IMR-90 (cell line): ENCODE results near the gene TBC1D10A. TPM values are rescaled to one million over a fixed set of nuclear protein-coding genes. Genes with fewer than 3 reads are reported as not detected.

Source experiments
- ATAC-seq: fragments of 200-7000 bp; cut with Tn5 transposase; 2 replicates; pipeline ENCODE4 v1.9.1; 2020; ENCODE audit warnings: low read depth, mild to moderate bottlenecking, moderate library complexity
- BruUV-seq: library from RNA; stranded (reverse); fragments of 400-500 nt; replicated peaks from 2 replicates; lab custom pipeline; 2021; lab: Mats Ljungman, UMichigan
- CTCF ChIA-PET: fragments of 300-600 bp; formaldehyde crosslinking; extraction: SDS; loops from one replicate; lab custom pipeline; 2021; ENCODE audit warnings: antibody characterized with exemption; lab: Yijun Ruan, JAX
- POLR2A ChIA-PET: fragments of 300-600 bp; sonication (Branson Sonifier 250); formaldehyde crosslinking; loops from one replicate; lab custom pipeline; 2022; ENCODE audit warnings: antibody characterized with exemption; ENCODE audit not compliant: unreplicated experiment; lab: Charles Lee
- DNase-seq: peaks from one replicate; pipeline ENCODE4 v3.0.0; 2013
- H2AFZ ChIP-seq: replicated peaks from 2 replicates; pipeline ENCODE3; 2013; ENCODE audit warnings: low read length, mild to moderate bottlenecking; ENCODE audit not compliant: poor library complexity
- H2AK5ac ChIP-seq: 2 replicates; pipeline ENCODE4 v1.6.1; 2013; ENCODE audit warnings: low read depth, low read length, inconsistent platforms
- H2AK9ac ChIP-seq: replicated peaks from 2 replicates; pipeline ENCODE3; 2013; ENCODE audit warnings: mild to moderate bottlenecking, low read depth, low read length, moderate library complexity; ENCODE audit not compliant: poor library complexity
- H2BK120ac ChIP-seq: 2 replicates; pipeline ENCODE4 v1.6.1; 2013; ENCODE audit warnings: low read depth, low read length, inconsistent platforms
- H2BK15ac ChIP-seq: 3 replicates; pipeline ENCODE4 v1.6.1; 2013; ENCODE audit warnings: low read depth, low read length, inconsistent platforms
- H2BK20ac ChIP-seq: 2 replicates; pipeline ENCODE4 v1.6.1; 2013; ENCODE audit warnings: low read depth, mild to moderate bottlenecking, inconsistent platforms, low read length, moderate library complexity
- H2BK5ac ChIP-seq: 2 replicates; pipeline ENCODE4 v1.6.1; 2013; ENCODE audit warnings: mild to moderate bottlenecking, low read depth, low read length, inconsistent platforms; ENCODE audit not compliant: poor library complexity, severe bottlenecking
- H3K14ac ChIP-seq: replicated peaks from 2 replicates; pipeline ENCODE4 v1.6.1; 2013; ENCODE audit warnings: low read depth, low read length, inconsistent platforms
- H3K18ac ChIP-seq: 2 replicates; pipeline ENCODE4 v1.6.1; 2013; ENCODE audit warnings: low read depth, low read length, control low read depth
- H3K23ac ChIP-seq: 2 replicates; pipeline ENCODE4 v1.6.1; 2013; ENCODE audit warnings: low read depth, low read length, inconsistent platforms
- H3K27ac ChIP-seq: 2 replicates; pipeline ENCODE4 v1.5.1; 2013; ENCODE audit warnings: mild to moderate bottlenecking, control low read depth, low read length; ENCODE audit not compliant: insufficient read depth
- H3K27me3 ChIP-seq: 2 replicates; pipeline ENCODE4 v1.6.1; 2013; ENCODE audit warnings: low read length; ENCODE audit not compliant: control insufficient read depth, insufficient read depth
- H3K36me3 ChIP-seq: 2 replicates; pipeline ENCODE4 v1.6.1; 2013; ENCODE audit warnings: low read length, mixed read lengths; ENCODE audit not compliant: control insufficient read depth, insufficient read depth
- H3K4ac ChIP-seq: 2 replicates; pipeline ENCODE4 v1.6.1; 2013; ENCODE audit warnings: low read depth, low read length, inconsistent platforms
- H3K4me1 ChIP-seq: 2 replicates; pipeline ENCODE4 v1.6.1; 2013; ENCODE audit warnings: low read length, mixed read lengths; ENCODE audit not compliant: control insufficient read depth, insufficient read depth
- H3K4me2 ChIP-seq: 2 replicates; pipeline ENCODE4 v1.6.1; 2013; ENCODE audit warnings: low read depth, mild to moderate bottlenecking, control low read depth, low read length, moderate library complexity
- H3K4me3 ChIP-seq: 2 replicates; pipeline ENCODE4 v1.5.1; 2013; ENCODE audit warnings: low read depth, mild to moderate bottlenecking, control low read depth, low read length, moderate library complexity; ENCODE audit not compliant: insufficient read depth
- H3K56ac ChIP-seq: 2 replicates; pipeline ENCODE4 v1.6.1; 2013; ENCODE audit warnings: low read length, inconsistent platforms; ENCODE audit not compliant: insufficient read depth; ENCODE audit errors: extremely low read depth
- H3K79me1 ChIP-seq, 2 experiments: 2 replicates each; pipeline ENCODE4 v1.6.1; 2013; ENCODE audit warnings: low read length in 2 of 2, inconsistent platforms in 1 of 2, low read depth in 1 of 2
- H3K9ac ChIP-seq: 2 replicates; pipeline ENCODE4 v1.6.1; 2013; ENCODE audit warnings: low read depth, low read length, control low read depth
- H3K9me1 ChIP-seq: 2 replicates; pipeline ENCODE4 v1.6.1; 2013; ENCODE audit warnings: low read length, inconsistent platforms; ENCODE audit not compliant: insufficient read depth
- H3K9me3 ChIP-seq: 2 replicates; pipeline ENCODE4 v1.6.1; 2013; ENCODE audit warnings: low read length; ENCODE audit not compliant: control insufficient read depth, insufficient read depth
- H4K20me1 ChIP-seq: 2 replicates; pipeline ENCODE4 v1.6.1; 2013; ENCODE audit warnings: low read length, inconsistent platforms; ENCODE audit not compliant: insufficient read depth
- H4K5ac ChIP-seq: 2 replicates; pipeline ENCODE4 v1.6.1; 2013; ENCODE audit warnings: mild to moderate bottlenecking, low read depth, low read length, control low read depth
- H4K8ac ChIP-seq, 2 experiments: 2 replicates each; pipeline ENCODE4 v1.6.1; 2013; ENCODE audit warnings: low read depth in 2 of 2, low read length in 2 of 2, control low read depth in 1 of 2, inconsistent platforms in 1 of 2
- H4K91ac ChIP-seq: 2 replicates; pipeline ENCODE4 v1.6.1; 2013; ENCODE audit warnings: low read depth, low read length, inconsistent platforms; ENCODE audit not compliant: insufficient read depth
- CEBPB ChIP-seq: IDR thresholded peaks from 2 replicates; pipeline ENCODE4 v1.6.1; 2012; ENCODE audit warnings: low read depth, low read length, improper control_type of control experiment
- CHD1 ChIP-seq: IDR thresholded peaks from 2 replicates; pipeline ENCODE4 v1.6.1; 2012; ENCODE audit warnings: low read depth, low read length, improper control_type of control experiment
- CTCF ChIP-seq: conservative IDR thresholded peaks from 2 replicates; pipeline ENCODE4 v1.5.1; 2012; ENCODE audit warnings: mild to moderate bottlenecking, low read depth, low read length, improper control_type of control experiment
- ELK1 ChIP-seq: fragments of 150-350 bp; IDR thresholded peaks from 2 replicates; pipeline ENCODE4 v1.6.1; 2016; ENCODE audit warnings: low read depth, mild to moderate bottlenecking, low read length, moderate library complexity, borderline replicate concordance
- FOS ChIP-seq: fragments of 150-350 bp; IDR thresholded peaks from 2 replicates; pipeline ENCODE4 v1.6.1; 2016; ENCODE audit warnings: low read depth, low read length
- MAFK ChIP-seq: IDR thresholded peaks from 2 replicates; pipeline ENCODE4 v1.6.1; 2012; ENCODE audit warnings: low read depth, low read length, improper control_type of control experiment
- MAZ ChIP-seq: IDR thresholded peaks from 2 replicates; pipeline ENCODE4 v1.6.1; 2012; ENCODE audit warnings: low read depth, mild to moderate bottlenecking, low read length, improper control_type of control experiment, moderate library complexity, borderline replicate concordance
- MXI1 ChIP-seq: IDR thresholded peaks from 2 replicates; pipeline ENCODE4 v1.6.1; 2012; ENCODE audit warnings: low read depth, mild to moderate bottlenecking, low read length, moderate library complexity, borderline replicate concordance
- NFE2L2 ChIP-seq: fragments of 150-350 bp; IDR thresholded peaks from 2 replicates; pipeline ENCODE4 v1.6.1; 2016; ENCODE audit warnings: low read depth, mild to moderate bottlenecking, low read length
- POLR2A ChIP-seq: IDR thresholded peaks from 2 replicates; pipeline ENCODE4 v1.6.1; 2012; ENCODE audit warnings: mild to moderate bottlenecking, low read depth, low read length
- RAD21 ChIP-seq: IDR thresholded peaks from 2 replicates; pipeline ENCODE4 v1.6.1; 2012; ENCODE audit warnings: low read length, improper control_type of control experiment
- RCOR1 ChIP-seq: IDR thresholded peaks from 2 replicates; pipeline ENCODE4 v1.6.1; 2012; ENCODE audit warnings: mild to moderate bottlenecking, low read length, improper control_type of control experiment; ENCODE audit not compliant: insufficient replicate concordance
- RFX5 ChIP-seq: IDR thresholded peaks from 2 replicates; pipeline ENCODE4 v1.8.0; 2012; ENCODE audit warnings: low read depth, mild to moderate bottlenecking, low read length, moderate library complexity
- SMC3 ChIP-seq: fragments of 150-350 bp; IDR thresholded peaks from 2 replicates; pipeline ENCODE4 v1.6.1; 2016; ENCODE audit warnings: low read depth, mild to moderate bottlenecking, antibody characterized with exemption, low read length, moderate library complexity
- WGBS, 2 experiments: methylation state at CpG; one replicate each; pipeline versions ENCODE4 v1.1.5 to v1.1.7; 2013; ENCODE audit warnings: missing lambda C conversion rate in 2 of 2; ENCODE audit not compliant: insufficient read length in 1 of 2; ENCODE audit errors: extremely low coverage in 2 of 2; 5-methylcytosine and 5-hydroxymethylcytosine counted together
- dilution Hi-C: fragments of 300-500 bp; cut with HindIII; formaldehyde crosslinking; loops from one replicate; pipeline ENCODE4 v1.14.3; 2018; ENCODE audit warnings: low sequenced_read_pairs; ENCODE audit not compliant: unreplicated experiment
- in situ Hi-C: fragments of 300-500 bp; cut with MboI; formaldehyde crosslinking; loops from 3 replicates; pipeline ENCODE4 v1.14.3; 2019; ENCODE audit warnings: low sequenced_read_pairs, inconsistent platforms, mixed read lengths
- intact Hi-C: fragments of 100-400 bp; cut with micrococcal nuclease; formaldehyde crosslinking; loops from 2 replicates; pipeline ENCODE4 v1.10.0; 2022
- polyA plus RNA-seq, 3 experiments: library from polyadenylated mRNA; depleted of rRNA; stranded (reverse); fragments of >200 nt; gene quantifications; 2 replicates each; pipeline ENCODE4 v1.2.3, GENCODE V29; 2012; ENCODE audit warnings: low replicate concordance in 1 of 3
- total RNA-seq: library from RNA; depleted of rRNA; stranded (reverse); fragments of >200 nt; gene quantifications from 2 replicates; pipeline ENCODE4 v1.2.3, GENCODE V29; 2012
- TF ChIP-seq, protein P1 (sequence below): fragments of 150-350 bp; IDR thresholded peaks from 2 replicates; pipeline ENCODE4 v1.6.1; 2017; ENCODE audit warnings: mild to moderate bottlenecking, antibody characterized with exemption, low read length, low read depth

TBC1D10A gene
- total and polyA plus RNA-seq, 2 of the 4 experiments (the other 2 are of a cell fraction): 16.3 to 33.1 TPM

DNA sequence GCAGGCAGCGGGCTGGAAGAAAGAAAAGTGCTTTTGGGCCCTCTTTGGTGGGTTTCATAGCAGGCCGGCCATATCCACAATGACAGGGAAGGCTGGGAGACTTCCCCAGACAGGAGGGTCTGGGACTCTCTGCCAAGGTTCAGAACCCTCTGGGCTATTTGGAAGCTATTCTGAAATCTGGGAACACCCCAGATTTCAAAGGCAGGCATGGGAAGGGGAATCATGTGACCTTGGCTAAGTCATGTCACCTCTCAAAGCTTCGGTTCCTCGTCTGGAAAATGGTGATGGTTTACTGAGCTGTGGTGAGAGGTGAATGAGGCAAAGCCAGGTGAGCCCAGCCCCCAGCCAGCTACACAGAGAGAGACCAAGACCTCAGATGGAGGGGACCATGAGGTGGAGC is 42.1 kb downstream of the TBC1D10A start:
- no TSS peak for BruUV-seq
- H3K4me1 ChIP-seq: peaks cover 4% of the 10 kb centered on the region
- H3K56ac ChIP-seq: no peak overlapping the region
- no peak for DNase-seq
- H2BK20ac ChIP-seq: no peak overlapping the region
- no peak overlapping the region for H4K91ac ChIP-seq
- no peak for TF ChIP-seq POLR2A
- no peak for TF ChIP-seq SMC3
- TF ChIP-seq ELK1: no peak
- no peak for TF ChIP-seq MXI1
- no peak for TF ChIP-seq CTCF
- no peak for TF ChIP-seq RAD21
- TF ChIP-seq FOS: no peak
- no peak for TF ChIP-seq RFX5
- TF ChIP-seq NFE2L2: no peak
- no peak for TF ChIP-seq CEBPB
- no peak for TF ChIP-seq RCOR1
- no peak for TF ChIP-seq MAFK
- TF ChIP-seq CHD1: no peak
- TF ChIP-seq, protein P1, sequence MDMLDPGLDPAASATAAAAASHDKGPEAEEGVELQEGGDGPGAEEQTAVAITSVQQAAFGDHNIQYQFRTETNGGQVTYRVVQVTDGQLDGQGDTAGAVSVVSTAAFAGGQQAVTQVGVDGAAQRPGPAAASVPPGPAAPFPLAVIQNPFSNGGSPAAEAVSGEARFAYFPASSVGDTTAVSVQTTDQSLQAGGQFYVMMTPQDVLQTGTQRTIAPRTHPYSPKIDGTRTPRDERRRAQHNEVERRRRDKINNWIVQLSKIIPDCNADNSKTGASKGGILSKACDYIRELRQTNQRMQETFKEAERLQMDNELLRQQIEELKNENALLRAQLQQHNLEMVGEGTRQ: no peak
- TF ChIP-seq MAZ: no peak
- H2AK5ac ChIP-seq: no peak overlapping the region
- H3K4me2 ChIP-seq: no peak overlapping the region
- intact Hi-C loops (no loop called here), dilution Hi-C loops (no loop called here), in situ Hi-C loops (no loop called here)
- peaks cover 3% of the 10 kb centered on the region; the same call in 1 of the 2 replicates for H4K20me1 ChIP-seq
- POLR2A ChIA-PET: no interaction called here
- no peak overlapping the region for H2BK120ac ChIP-seq
- no peak overlapping the region for H4K8ac ChIP-seq
- no peak overlapping the region for H3K9ac ChIP-seq
- no peaks in the 10 kb centered on the region for H3K9me3 ChIP-seq
- H3K14ac ChIP-seq: no peak overlapping the region
- H4K5ac ChIP-seq: no peak overlapping the region
- no peak overlapping the region for H3K4ac ChIP-seq
- CTCF ChIA-PET: no interaction called here
- H3K27me3 ChIP-seq: no peaks in the 10 kb centered on the region
- no peak overlapping the region for H2BK5ac ChIP-seq
- peaks cover 5% of the 10 kb centered on the region for H3K9me1 ChIP-seq
- H3K18ac ChIP-seq: no peak overlapping the region
- H3K23ac ChIP-seq: no peak overlapping the region
- H3K36me3 ChIP-seq: peaks cover 24% of the 10 kb centered on the region
- H3K79me1 ChIP-seq: peaks cover 0 to 14% of the 10 kb centered on the region in 2 experiments; a peak in 3 of 4 replicates
- H3K4me3 ChIP-seq: no peak overlapping the region
- H2AK9ac ChIP-seq: no peak overlapping the region
- no peak for ATAC-seq
- H2BK15ac ChIP-seq: no peak overlapping the region
- no peak overlapping the region for H3K27ac ChIP-seq
- 100% methylated on average over 1 of the region's 4 CpGs; no CpG with 5 or more reads in 1 of the 2 experiments for WGBS, 2 experiments
- no peak overlapping the region for H2AFZ ChIP-seq
